Right lobe of liver (tissue), 6 donors: Measurements from ENCODE around the gene AKNA. TPM values are rescaled to one million over a fixed set of nuclear protein-coding genes. Genes with fewer than 3 reads are reported as not detected.

ENCODE experiments used
- ATAC-seq, 4 donors: fragments of 200-7000 bp; cut with Tn5 transposase; one replicate each; pipeline ENCODE4 v1.9.1; 2020; ENCODE audit warnings: mild to moderate bottlenecking in 4 of 4, moderate library complexity in 4 of 4
- DNase-seq, 3 donors: peaks; one replicate each; pipeline ENCODE4 v3.0.0-alpha.2; 2020
- H3K27ac ChIP-seq, 3 donors: fragments of 200-600 bp; one replicate each; pipeline ENCODE4 v1.8.0; 2022
- H3K27me3 ChIP-seq, 2 donors: fragments of 200-600 bp; one replicate each; pipeline ENCODE4 v1.8.0; 2022
- H3K36me3 ChIP-seq, 4 donors: fragments of 200-600 bp; sonication (generic) in 1 of 4; one replicate each; pipeline versions ENCODE4 v1.5.1 to v1.8.0; 2017 to 2022; ENCODE audit warnings: control low read depth in 1 of 4
- H3K4me1 ChIP-seq, 4 donors: fragments of 200-600 bp; sonication (generic) in 1 of 4; one replicate each; pipeline versions ENCODE4 v1.5.1 to v1.8.0; 2017 to 2022; ENCODE audit warnings: control low read depth in 1 of 4
- H3K4me3 ChIP-seq, 3 donors: fragments of 200-600 bp; one replicate each; pipeline ENCODE4 v1.8.0; 2022
- H3K9me3 ChIP-seq, 4 donors: fragments of 200-600 bp; sonication (generic) in 1 of 4; one replicate each; pipeline versions ENCODE4 v1.5.1 to v1.8.0; 2017 to 2022; ENCODE audit warnings: control low read depth in 1 of 4
- POLR2A ChIP-seq: fragments of 450-650 bp; IDR thresholded peaks from one replicate; pipeline ENCODE4 v1.6.1; 2017; ENCODE audit warnings: antibody characterized with exemption, mild to moderate bottlenecking
- WGBS: methylation state at CpG from one replicate; pipeline ENCODE4 v1.1.6; 2018; ENCODE audit warnings: low coverage, low lambda C conversion rate; ENCODE audit not compliant: insufficient coverage; ENCODE audit errors: missing lambda C conversion rate; 5-methylcytosine and 5-hydroxymethylcytosine counted together
- intact Hi-C, 2 donors: fragments of 100-400 bp; cut with DNase I; formaldehyde crosslinking; loops; one replicate each; pipeline versions ENCODE4 v1.11.2 to v1.14.1; 2022
- total RNA-seq, 6 experiments: library from RNA; depleted of rRNA in 2 of 6; stranded (reverse); fragments of >200 nt in 2 of 6; fragmentation: NEBNext Ultra II Directional in 3 of 6; extraction: Animal tissue kit (Norgen Biotek cat#: 25700) in 3 of 6; gene quantifications; one replicate each; pipeline versions ENCODE4 v1.1.0 to v1.2.4, GENCODE V29; 2016 to 2023
- TF ChIP-seq, protein P1 (sequence below), 4 donors: fragments of 200-600 bp in 3 of 4; fragments of 450-650 bp in 1 of 4; IDR thresholded peaks; one replicate each; pipeline versions ENCODE4 v1.5.1 to v1.8.0; 2016 to 2022; ENCODE audit warnings: antibody characterized with exemption in 4 of 4, mild to moderate bottlenecking in 2 of 4
- donor health status: DM: no; HTN: yes; CAD: no.
- donor health status: DM: no; HTN: no; CAD: no.
- donor health status: DM: no; HTN: no; CAD: no.
- donor health status: DM: no; HTN: yes; CAD: no.
- donor health status: DM: no; HTN: yes; CAD: no.

AKNA gene
- total RNA-seq, 6 experiments from 2014 or later = 4.7 to 15.1 (median 9.8) TPM

DNA sequence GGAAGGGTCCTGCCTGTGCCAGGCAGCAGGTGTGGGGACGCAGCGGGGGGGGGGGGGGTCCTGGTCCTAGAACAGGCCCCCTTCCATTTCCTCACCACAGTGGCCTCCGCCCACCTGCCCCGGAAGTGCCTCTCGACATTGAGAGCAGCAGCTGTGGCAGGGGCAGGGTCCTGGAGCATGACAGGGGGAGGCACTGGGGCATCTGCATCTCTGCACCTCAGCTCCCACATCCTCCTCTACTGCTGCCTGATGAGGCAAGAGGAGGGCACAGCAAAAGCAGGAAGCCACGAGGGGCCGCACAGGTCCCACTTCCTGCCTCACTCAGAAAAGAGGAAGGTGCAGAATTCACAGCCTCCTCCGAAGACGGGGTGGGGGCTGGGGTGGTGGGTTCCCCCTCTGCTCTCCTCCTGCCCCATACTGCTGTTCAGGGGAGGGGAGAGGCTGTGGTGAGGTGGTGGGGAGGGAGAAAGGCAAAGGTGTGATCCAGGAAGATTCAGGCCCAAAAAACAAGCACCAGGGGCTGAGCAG lies 14.8 kb downstream of the AKNA start:
- TF ChIP-seq POLR2A = no peak
- TF ChIP-seq, protein P1, sequence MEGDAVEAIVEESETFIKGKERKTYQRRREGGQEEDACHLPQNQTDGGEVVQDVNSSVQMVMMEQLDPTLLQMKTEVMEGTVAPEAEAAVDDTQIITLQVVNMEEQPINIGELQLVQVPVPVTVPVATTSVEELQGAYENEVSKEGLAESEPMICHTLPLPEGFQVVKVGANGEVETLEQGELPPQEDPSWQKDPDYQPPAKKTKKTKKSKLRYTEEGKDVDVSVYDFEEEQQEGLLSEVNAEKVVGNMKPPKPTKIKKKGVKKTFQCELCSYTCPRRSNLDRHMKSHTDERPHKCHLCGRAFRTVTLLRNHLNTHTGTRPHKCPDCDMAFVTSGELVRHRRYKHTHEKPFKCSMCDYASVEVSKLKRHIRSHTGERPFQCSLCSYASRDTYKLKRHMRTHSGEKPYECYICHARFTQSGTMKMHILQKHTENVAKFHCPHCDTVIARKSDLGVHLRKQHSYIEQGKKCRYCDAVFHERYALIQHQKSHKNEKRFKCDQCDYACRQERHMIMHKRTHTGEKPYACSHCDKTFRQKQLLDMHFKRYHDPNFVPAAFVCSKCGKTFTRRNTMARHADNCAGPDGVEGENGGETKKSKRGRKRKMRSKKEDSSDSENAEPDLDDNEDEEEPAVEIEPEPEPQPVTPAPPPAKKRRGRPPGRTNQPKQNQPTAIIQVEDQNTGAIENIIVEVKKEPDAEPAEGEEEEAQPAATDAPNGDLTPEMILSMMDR (IDR thresholded peaks at IDR 0.05) = no peak
- Histone ChIP-seq H3K36me3 (peaks cover 0 to 18% (median 2%) of the 10 kb centered on the region in 4 donors), H3K27me3 (no peaks in the 10 kb centered on the region), H3K4me1 (peaks cover 0 to 7% (median 0%) of the 10 kb centered on the region in 4 donors), H3K27ac (peak overlapping the region; percentile 21 to 47 (median 38)), H3K9me3 (no peaks in the 10 kb centered on the region), H3K4me3 (no peak overlapping the region)
- peak; percentile 64 to 79 (median 71) for ATAC-seq
- 42% methylated on average over 3 of the region's 9 CpGs for WGBS
- intact Hi-C loops = no loop called here
- DNase-seq = peak; percentile 67 to 86 (median 73)

DNA sequence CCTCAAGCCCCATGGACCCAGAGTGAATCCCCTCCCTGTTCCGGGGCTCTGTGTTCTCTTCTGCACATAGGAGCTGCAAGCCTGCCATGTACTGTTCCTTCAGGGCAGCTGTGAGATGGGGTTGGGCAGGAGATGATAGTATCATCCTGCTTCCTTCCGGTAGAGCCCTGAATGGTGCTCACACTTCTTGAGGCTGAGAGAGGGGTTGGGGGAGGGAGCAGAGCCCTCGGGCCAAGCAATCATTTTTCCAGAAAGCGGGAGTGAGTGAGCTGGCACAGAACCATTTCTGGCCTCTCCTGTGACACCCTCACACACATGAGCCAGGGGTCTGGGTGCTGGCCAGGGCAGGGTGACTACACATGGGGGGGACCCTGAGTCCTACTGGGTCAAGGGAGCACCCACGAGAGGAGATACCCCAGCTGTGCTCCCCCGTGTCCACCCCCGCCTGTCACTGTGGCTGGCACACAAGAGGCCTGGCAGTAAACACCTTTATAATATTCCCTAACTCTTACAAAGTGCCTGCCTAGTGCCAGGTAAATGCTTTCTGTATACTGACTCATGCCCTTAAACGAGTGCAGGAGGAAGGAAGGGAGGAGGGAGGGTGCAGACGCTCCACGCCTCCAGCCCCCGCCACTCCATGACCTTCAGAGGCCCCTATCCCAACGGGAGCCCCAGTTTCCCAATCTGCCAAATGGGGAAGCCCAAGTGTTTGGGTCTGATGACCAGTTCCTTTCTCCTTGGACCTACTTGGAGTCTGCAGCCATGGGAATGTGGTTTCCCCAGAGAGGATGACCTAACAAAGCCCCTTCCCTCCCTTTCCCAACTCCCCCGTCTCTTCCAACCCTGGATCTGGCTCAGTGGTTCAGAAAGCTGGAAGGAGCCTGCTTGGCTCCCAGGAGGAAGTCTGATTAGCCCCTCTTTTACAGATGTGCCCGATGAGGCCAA lies 15.5 kb downstream of the AKNA start:
- DNase-seq (peak in 1 of 3 donors; percentile 59), ATAC-seq (peak; percentile 36 to 55 (median 37))
- Histone ChIP-seq H3K27ac (peak overlapping the region; percentile 21 to 47 (median 38)), H3K4me1 (peaks cover 0 to 7% (median 0%) of the 10 kb centered on the region in 4 donors), H3K27me3 (no peaks in the 10 kb centered on the region), H3K4me3 (no peak overlapping the region), H3K9me3 (no peaks in the 10 kb centered on the region), H3K36me3 (peaks cover 0 to 19% (median 2%) of the 10 kb centered on the region in 4 donors)
- WGBS = 69% methylated on average over 5 of the region's 14 CpGs
- no peak for TF ChIP-seq POLR2A
- TF ChIP-seq, protein P1 (IDR thresholded peaks at IDR 0.05) = no peak
- intact Hi-C loops = no loop called here

- ATAC-seq = no peak
- no peaks in the 10 kb centered on the region for H3K9me3 ChIP-seq
- peaks cover 0 to 7% (median 0%) of the 10 kb centered on the region in 4 donors for H3K4me1 ChIP-seq
- intact Hi-C loops = no loop called here
- no peak for DNase-seq
- H3K36me3 ChIP-seq = peaks cover 0 to 14% (median under 1%) of the 10 kb centered on the region in 4 donors
- no peak overlapping the region for H3K4me3 ChIP-seq
- TF ChIP-seq POLR2A = no peak
- TF ChIP-seq, protein P1 (IDR thresholded peaks at IDR 0.05) = no peak
- WGBS = no CpG with 5 or more reads among the region's 7 CpGs
- H3K27me3 ChIP-seq = no peaks in the 10 kb centered on the region
- peak overlapping the region in 2 of 3 donors; percentile 38 to 47 for H3K27ac ChIP-seq
Observed at GRCh38 chr9:114371343-114371944, 16.3 kb downstream of the AKNA start.

DNA sequence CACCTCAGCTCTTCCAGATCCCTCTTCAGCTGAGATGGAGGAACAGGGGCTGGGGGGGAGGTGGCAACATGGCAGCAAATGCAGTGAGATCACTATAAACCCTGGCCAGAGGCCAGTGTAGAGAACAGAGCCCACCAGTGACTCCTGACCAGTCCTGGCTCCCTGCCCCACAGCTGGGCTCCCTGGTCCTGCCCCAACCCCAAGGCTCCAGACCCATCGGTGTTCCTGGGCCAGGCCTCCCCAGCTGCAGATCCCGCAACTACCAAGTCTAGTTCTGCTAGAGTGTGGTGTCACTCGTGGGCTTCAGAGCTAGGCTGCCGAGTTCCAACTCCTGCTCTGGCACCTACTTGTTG lies 16.8 kb downstream of the AKNA start:
- Histone ChIP-seq H3K27ac (peak overlapping the region in 1 of 3 donors; percentile 14), H3K27me3 (no peaks in the 10 kb centered on the region), H3K9me3 (no peaks in the 10 kb centered on the region), H3K4me3 (no peak overlapping the region), H3K4me1 (peaks cover 0 to 11% (median 2%) of the 10 kb centered on the region in 4 donors), H3K36me3 (peaks cover 0 to 14% (median under 1%) of the 10 kb centered on the region in 4 donors)
- ATAC-seq (no peak), DNase-seq (peak in 1 of 3 donors; percentile 54)
- intact Hi-C loops = no loop called here
- WGBS = no CpG with 5 or more reads among the region's 4 CpGs
- no peak for TF ChIP-seq POLR2A
- TF ChIP-seq, protein P1 (IDR thresholded peaks at IDR 0.05) = no peak
